Measurements from ENCODE around the gene CSMD2. TPM values are rescaled to one million over a fixed set of nuclear protein-coding genes. Genes with fewer than 3 reads are reported as not detected.
A peak's percentile ranks its signal among the peaks of the same experiment; 100 is the strongest.

The CSMD2 gene
- total and polyA plus RNA-seq, 2 donors (not counting 1 experiment from before 2014, with no cell fraction given): 2.2 to 7.6 TPM

DNA sequence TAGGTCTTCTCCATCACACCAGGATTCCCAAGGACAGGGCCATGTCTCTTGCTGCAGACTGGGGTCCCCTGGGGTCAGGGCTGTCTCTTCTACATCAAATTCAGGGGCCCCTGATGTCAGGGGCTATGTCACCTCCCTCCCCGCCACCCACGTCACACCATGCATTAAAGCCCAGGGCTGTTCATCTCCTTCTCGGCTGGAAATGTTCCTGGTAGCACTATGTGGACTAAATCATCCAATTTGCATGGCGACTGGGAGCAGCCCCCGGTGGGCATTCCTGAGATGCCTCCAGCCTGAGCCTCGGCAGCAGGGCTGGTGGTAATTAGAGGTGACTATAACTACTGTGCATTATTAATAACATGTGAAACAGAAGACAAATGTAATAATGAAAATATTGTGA, 452.8 kb downstream of the CSMD2 start:
- Histone ChIP-seq H3K79me2 (ENCODE audit: control insufficient read depth, insufficient read depth, low read length) (no peaks in the 10 kb centered on the region), H3K27ac (ENCODE audit: insufficient read depth, low read length) (no peak overlapping the region), H3K9me3 (ENCODE audit: control insufficient read depth, insufficient read depth, low read depth, low read length) (no peaks in the 10 kb centered on the region), H4K20me1 (ENCODE audit: control insufficient read depth, extremely low read depth, insufficient read depth, low read length) (no peaks in the 10 kb centered on the region), H3K4me1 (ENCODE audit: control insufficient read depth, extremely low read depth, insufficient read depth, low read length) (no peaks in the 10 kb centered on the region), H2AFZ (ENCODE audit: low read length) (no peak overlapping the region), H3K4me2 (ENCODE audit: extremely low read depth, insufficient read depth, low read length) (no peak overlapping the region), H3K9ac (ENCODE audit: insufficient read depth, low read length) (no peak overlapping the region), H3K4me3 (replicated peaks in 1 of 4; ENCODE audit: control extremely low read depth in 1 of 4, insufficient read depth in 1 of 4, low read depth in 3 of 4, low read length in 4 of 4) (no peak overlapping the region), H3K27me3 (ENCODE audit: control insufficient read depth, insufficient read depth, low read length) (no peaks in the 10 kb centered on the region), H3K36me3 (ENCODE audit: control insufficient read depth, insufficient read depth, low read length) (no peaks in the 10 kb centered on the region)
- TF ChIP-seq, protein P1, sequence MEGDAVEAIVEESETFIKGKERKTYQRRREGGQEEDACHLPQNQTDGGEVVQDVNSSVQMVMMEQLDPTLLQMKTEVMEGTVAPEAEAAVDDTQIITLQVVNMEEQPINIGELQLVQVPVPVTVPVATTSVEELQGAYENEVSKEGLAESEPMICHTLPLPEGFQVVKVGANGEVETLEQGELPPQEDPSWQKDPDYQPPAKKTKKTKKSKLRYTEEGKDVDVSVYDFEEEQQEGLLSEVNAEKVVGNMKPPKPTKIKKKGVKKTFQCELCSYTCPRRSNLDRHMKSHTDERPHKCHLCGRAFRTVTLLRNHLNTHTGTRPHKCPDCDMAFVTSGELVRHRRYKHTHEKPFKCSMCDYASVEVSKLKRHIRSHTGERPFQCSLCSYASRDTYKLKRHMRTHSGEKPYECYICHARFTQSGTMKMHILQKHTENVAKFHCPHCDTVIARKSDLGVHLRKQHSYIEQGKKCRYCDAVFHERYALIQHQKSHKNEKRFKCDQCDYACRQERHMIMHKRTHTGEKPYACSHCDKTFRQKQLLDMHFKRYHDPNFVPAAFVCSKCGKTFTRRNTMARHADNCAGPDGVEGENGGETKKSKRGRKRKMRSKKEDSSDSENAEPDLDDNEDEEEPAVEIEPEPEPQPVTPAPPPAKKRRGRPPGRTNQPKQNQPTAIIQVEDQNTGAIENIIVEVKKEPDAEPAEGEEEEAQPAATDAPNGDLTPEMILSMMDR (conservative IDR thresholded peaks at IDR 0.05 in 1 of 2, IDR thresholded peaks at IDR 0.05 in 1 of 2; ENCODE audit: low read depth in 1 of 2, low read length in 2 of 2): no peak
- TF ChIP-seq EZH2 (IDR thresholded peaks at IDR 0.05; ENCODE audit: low read length, missing control alignments): no peak
- no peak for DNase-seq (ENCODE audit: low read depth in 2 of 2)

DNA sequence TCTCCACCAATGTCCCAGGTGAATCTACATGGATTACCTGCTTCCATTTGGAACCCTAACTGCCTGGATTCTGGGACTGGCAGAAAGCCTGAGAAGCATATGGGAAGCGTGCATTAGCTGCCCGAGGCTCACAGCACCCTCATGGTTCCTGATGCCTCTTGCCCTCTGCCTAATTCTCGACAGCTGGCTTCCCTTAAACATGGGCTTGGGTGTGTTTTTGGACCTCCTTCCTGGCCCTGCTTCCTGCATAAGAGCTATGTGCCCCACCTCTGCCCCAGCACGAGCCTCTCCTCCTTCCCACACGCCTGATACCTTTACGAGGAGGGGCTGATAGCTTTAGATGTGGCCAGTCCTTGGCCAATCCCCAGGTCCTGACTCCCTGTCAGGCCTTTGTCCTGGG, 453.5 kb downstream of the CSMD2 start:
- Histone ChIP-seq H3K4me1 (ENCODE audit: control insufficient read depth, extremely low read depth, insufficient read depth, low read length) (no peaks in the 10 kb centered on the region), H3K9ac (ENCODE audit: insufficient read depth, low read length) (no peak overlapping the region), H3K27ac (ENCODE audit: insufficient read depth, low read length) (no peak overlapping the region), H2AFZ (ENCODE audit: low read length) (no peak overlapping the region), H4K20me1 (ENCODE audit: control insufficient read depth, extremely low read depth, insufficient read depth, low read length) (no peaks in the 10 kb centered on the region), H3K9me3 (ENCODE audit: control insufficient read depth, insufficient read depth, low read depth, low read length) (no peaks in the 10 kb centered on the region), H3K36me3 (ENCODE audit: control insufficient read depth, insufficient read depth, low read length) (no peaks in the 10 kb centered on the region), H3K4me3 (replicated peaks in 1 of 4; ENCODE audit: control extremely low read depth in 1 of 4, insufficient read depth in 1 of 4, low read depth in 3 of 4, low read length in 4 of 4) (no peak overlapping the region), H3K4me2 (ENCODE audit: extremely low read depth, insufficient read depth, low read length) (no peak overlapping the region), H3K79me2 (ENCODE audit: control insufficient read depth, insufficient read depth, low read length) (no peaks in the 10 kb centered on the region), H3K27me3 (ENCODE audit: control insufficient read depth, insufficient read depth, low read length) (no peaks in the 10 kb centered on the region)
- no peak for DNase-seq (ENCODE audit: low read depth in 2 of 2)
- TF ChIP-seq EZH2 (IDR thresholded peaks at IDR 0.05; ENCODE audit: low read length, missing control alignments): no peak
- TF ChIP-seq, protein P1 (conservative IDR thresholded peaks at IDR 0.05 in 1 of 2, IDR thresholded peaks at IDR 0.05 in 1 of 2; ENCODE audit: low read depth in 1 of 2, low read length in 2 of 2): no peak

- no peaks in the 10 kb centered on the region for H4K20me1 ChIP-seq (ENCODE audit: control insufficient read depth, extremely low read depth, insufficient read depth, low read length)
- H3K27me3 ChIP-seq (ENCODE audit: control insufficient read depth, insufficient read depth, low read length): no peaks in the 10 kb centered on the region
- H3K36me3 ChIP-seq (ENCODE audit: control insufficient read depth, insufficient read depth, low read length): no peaks in the 10 kb centered on the region
- TF ChIP-seq EZH2 (IDR thresholded peaks at IDR 0.05; ENCODE audit: low read length, missing control alignments): no peak
- TF ChIP-seq, protein P1 (conservative IDR thresholded peaks at IDR 0.05 in 1 of 2, IDR thresholded peaks at IDR 0.05 in 1 of 2; ENCODE audit: low read depth in 1 of 2, low read length in 2 of 2): no peak
- no peaks in the 10 kb centered on the region for H3K79me2 ChIP-seq (ENCODE audit: control insufficient read depth, insufficient read depth, low read length)
- no peak overlapping the region for H3K27ac ChIP-seq (ENCODE audit: insufficient read depth, low read length)
- DNase-seq (ENCODE audit: low read depth in 2 of 2): peak in 1 of 2 donors; percentile 34
- no peaks in the 10 kb centered on the region for H3K4me1 ChIP-seq (ENCODE audit: control insufficient read depth, extremely low read depth, insufficient read depth, low read length)
- no peak overlapping the region for H3K4me2 ChIP-seq (ENCODE audit: extremely low read depth, insufficient read depth, low read length)
- no peak overlapping the region for H3K9ac ChIP-seq (ENCODE audit: insufficient read depth, low read length)
- H2AFZ ChIP-seq (ENCODE audit: low read length): no peak overlapping the region
- no peaks in the 10 kb centered on the region for H3K9me3 ChIP-seq (ENCODE audit: control insufficient read depth, insufficient read depth, low read depth, low read length)
- no peak overlapping the region for H3K4me3 ChIP-seq (replicated peaks in 1 of 4; ENCODE audit: control extremely low read depth in 1 of 4, insufficient read depth in 1 of 4, low read depth in 3 of 4, low read length in 4 of 4)
These were observed 454.1 kb downstream of the CSMD2 start for GRCh38 chr1:33710967-33711366.
